SK-N-SH (cell line): ENCODE data around the gene IRAK3. TPM values are rescaled to one million over a fixed set of nuclear protein-coding genes. Genes with fewer than 3 reads are reported as not detected.

ENCODE experiments used
- CTCF ChIA-PET: fragments of 300-600, 350-600 bp; formaldehyde crosslinking; extraction: SDS; loops from one replicate; lab custom pipeline; 2021; lab: Yijun Ruan, JAX
- POLR2A ChIA-PET: fragments of 350-600 bp; sonication (Branson Sonifier 250); formaldehyde crosslinking; extraction: SDS; loops from one replicate; lab custom pipeline; 2020; ENCODE audit warnings: antibody characterized with exemption, inconsistent platforms; lab: Yijun Ruan, JAX
- DNase-seq: peaks from one replicate; pipeline ENCODE4 v3.0.0; 2012
- H2AFZ ChIP-seq: fragments of 200-600 bp; sonication (generic); 2 replicates; pipeline ENCODE4 v1.8.1; 2016; ENCODE audit warnings: antibody characterized with exemption, mild to moderate bottlenecking, low read depth
- H3F3A ChIP-seq: fragments of 200-600 bp; sonication (generic); replicated peaks from 2 replicates; pipeline ENCODE3; 2016; ENCODE audit warnings: antibody characterized with exemption, mild to moderate bottlenecking; ENCODE audit not compliant: insufficient read depth
- H3K27ac ChIP-seq, 2 experiments: fragments of 200-500 bp in 1 of 2; fragments of 200-600 bp in 1 of 2; sonication (Bioruptor generic) in 1 of 2; sonication (generic), shearing (Covaris generic) in 1 of 2; 2 replicates each; pipeline versions ENCODE4 v1.5.1 to v1.6.1; 2014 to 2016; ENCODE audit warnings: low read depth in 2 of 2, inconsistent platforms in 1 of 2, low read length in 1 of 2, mild to moderate bottlenecking in 1 of 2, mixed read lengths in 1 of 2
- H3K27me3 ChIP-seq: fragments of 200-600 bp; sonication (generic), shearing (Covaris generic); 2 replicates; pipeline ENCODE4 v1.6.1; 2016; ENCODE audit warnings: mixed run types; ENCODE audit not compliant: insufficient read depth
- H3K36me3 ChIP-seq, 2 experiments: fragments of 200-500 bp in 1 of 2; fragments of 200-600 bp in 1 of 2; sonication (Bioruptor generic) in 1 of 2; sonication (generic) in 1 of 2; replicated peaks in 1 of 2; 2 replicates each; pipeline versions ENCODE3 to v1.5.1; 2014 to 2016; ENCODE audit warnings: low read length in 1 of 2, mild to moderate bottlenecking in 1 of 2; ENCODE audit not compliant: insufficient read depth in 2 of 2, control insufficient read depth in 1 of 2
- H3K4me1 ChIP-seq, 2 experiments: fragments of 200-500 bp in 1 of 2; fragments of 200-600 bp in 1 of 2; sonication (Bioruptor generic) in 1 of 2; sonication (generic), shearing (Covaris generic) in 1 of 2; 2 replicates each; pipeline versions ENCODE4 v1.5.1 to v1.6.1; 2014 to 2016; ENCODE audit warnings: low read depth in 1 of 2, low read length in 1 of 2, mixed run types in 1 of 2; ENCODE audit not compliant: insufficient read depth in 2 of 2, control insufficient read depth in 1 of 2
- H3K4me2 ChIP-seq: fragments of 200-600 bp; sonication (generic), shearing (Covaris generic); 2 replicates; pipeline ENCODE4 v1.6.1; 2017; ENCODE audit warnings: mixed run types
- H3K4me3 ChIP-seq, 2 experiments: fragments of 200-500 bp in 1 of 2; fragments of 200-600 bp in 1 of 2; sonication (Bioruptor generic) in 1 of 2; sonication (generic), shearing (Covaris generic) in 1 of 2; 2 replicates each; pipeline versions ENCODE4 v1.5.1 to v1.8.1; 2014 to 2016; ENCODE audit warnings: low read depth in 2 of 2, inconsistent platforms in 1 of 2, low read length in 1 of 2, mild to moderate bottlenecking in 1 of 2, mixed read lengths in 1 of 2, moderate library complexity in 1 of 2
- H3K79me2 ChIP-seq: fragments of 200-600 bp; sonication (generic); 2 replicates; pipeline ENCODE4 v1.8.1; 2017; ENCODE audit warnings: mild to moderate bottlenecking; ENCODE audit not compliant: insufficient read depth
- H3K9ac ChIP-seq: fragments of 200-600 bp; sonication (generic); 2 replicates; pipeline ENCODE4 v1.6.1; 2017; ENCODE audit warnings: mixed run types
- H3K9me2 ChIP-seq: fragments of 200-600 bp; sonication (generic); 2 replicates; pipeline ENCODE4 v1.6.1; 2017; ENCODE audit warnings: mixed run types
- H3K9me3 ChIP-seq: fragments of 200-600 bp; sonication (generic); 2 replicates; pipeline ENCODE4 v1.6.1; 2017; ENCODE audit warnings: mixed run types, mild to moderate bottlenecking, moderate library complexity
- H4K20me1 ChIP-seq: fragments of 200-600 bp; sonication (generic); 2 replicates; pipeline ENCODE4 v1.6.1; 2017; ENCODE audit warnings: mild to moderate bottlenecking, mixed run types; ENCODE audit not compliant: insufficient read depth
- CHD2 ChIP-seq: fragments of 150-350 bp; IDR thresholded peaks from 2 replicates; pipeline ENCODE4 v1.6.1; 2018; ENCODE audit warnings: low read length; ENCODE audit not compliant: partially characterized antibody
- ELF1 ChIP-seq: IDR thresholded peaks from 2 replicates; pipeline ENCODE4 v1.4.0; 2012
- FOXJ3 ChIP-seq: sonication (generic); formaldehyde crosslinking; IDR thresholded peaks from 2 replicates; pipeline ENCODE4 v1.5.1; 2020; ENCODE audit warnings: mild to moderate bottlenecking, missing genetic modification reagents
- FOXM1 ChIP-seq: IDR thresholded peaks from 2 replicates; pipeline ENCODE4 v1.4.0; 2012; ENCODE audit warnings: low read depth, mild to moderate bottlenecking
- GABPA ChIP-seq: IDR thresholded peaks from 2 replicates; pipeline ENCODE4 v1.4.0; 2012; ENCODE audit warnings: low read depth, mild to moderate bottlenecking
- NRF1 ChIP-seq: IDR thresholded peaks from 2 replicates; pipeline ENCODE4 v1.6.1; 2012; ENCODE audit warnings: low read depth, mild to moderate bottlenecking, low read length
- RAD21 ChIP-seq: IDR thresholded peaks from 2 replicates; pipeline ENCODE4 v1.6.1; 2012; ENCODE audit warnings: mild to moderate bottlenecking, low read length
- RFX5 ChIP-seq: IDR thresholded peaks from 2 replicates; pipeline ENCODE4 v1.6.1; 2012; ENCODE audit warnings: mild to moderate bottlenecking, improper control_type of control experiment, low read length
- RXRA ChIP-seq: IDR thresholded peaks from 2 replicates; pipeline ENCODE4 v1.4.0; 2012; ENCODE audit warnings: low read depth, mild to moderate bottlenecking, borderline replicate concordance
- SIN3A ChIP-seq: IDR thresholded peaks from 2 replicates; pipeline ENCODE4 v1.6.1; 2012; ENCODE audit warnings: low read depth, mild to moderate bottlenecking, low read length, moderate library complexity, borderline replicate concordance
- TAF1 ChIP-seq: IDR thresholded peaks from 2 replicates; pipeline ENCODE4 v1.6.1; 2012; ENCODE audit warnings: low read depth, mild to moderate bottlenecking, low read length, moderate library complexity, borderline replicate concordance
- TCF12 ChIP-seq: IDR thresholded peaks from 2 replicates; pipeline ENCODE4 v1.4.0; 2012
- TEAD4 ChIP-seq: IDR thresholded peaks from 2 replicates; pipeline ENCODE4 v1.4.0; 2012; ENCODE audit warnings: mild to moderate bottlenecking, borderline replicate concordance; ENCODE audit not compliant: insufficient read depth
- YY1 ChIP-seq: IDR thresholded peaks from 2 replicates; pipeline ENCODE4 v1.4.0; 2012; ENCODE audit warnings: low read depth, mild to moderate bottlenecking
- WGBS: methylation state at CpG from one replicate; pipeline ENCODE4 v1.1.6; 2017; ENCODE audit warnings: low lambda C conversion rate; 5-methylcytosine and 5-hydroxymethylcytosine counted together
- polyA plus RNA-seq, 3 experiments: library from polyadenylated mRNA; depleted of rRNA; stranded (reverse); fragments of >200 nt; gene quantifications; 2 replicates each; pipeline ENCODE4 v1.2.3, GENCODE V29; 2012
- TF ChIP-seq, protein P1 (sequence below): IDR thresholded peaks from 2 replicates; pipeline ENCODE4 v1.4.0; 2012; ENCODE audit warnings: low read depth, borderline replicate concordance
- TF ChIP-seq, protein P2 (sequence below): fragments of 200-600 bp; sonication (generic); IDR thresholded peaks from 2 replicates; pipeline ENCODE4 v1.6.1; 2017; ENCODE audit warnings: antibody characterized with exemption, mild to moderate bottlenecking, moderate library complexity
- TF ChIP-seq, protein P3 (sequence below): fragments of 150-350 bp; IDR thresholded peaks from 2 replicates; pipeline ENCODE4 v1.6.1; 2017; ENCODE audit warnings: antibody characterized with exemption, low read length, low read depth, borderline replicate concordance
- TF ChIP-seq, protein P4 (sequence below): IDR thresholded peaks from 2 replicates; pipeline ENCODE4 v1.4.0; 2012; ENCODE audit warnings: low read depth
- TF ChIP-seq, protein P5 (sequence below): fragments of 150-350 bp; IDR thresholded peaks from 2 replicates; pipeline ENCODE4 v1.6.1; 2016; ENCODE audit warnings: mild to moderate bottlenecking, low read depth, low read length

The IRAK3 gene
- polyA plus RNA-seq, 1 of the 3 experiments (the other 2 are of a cell fraction) = not detected

DNA sequence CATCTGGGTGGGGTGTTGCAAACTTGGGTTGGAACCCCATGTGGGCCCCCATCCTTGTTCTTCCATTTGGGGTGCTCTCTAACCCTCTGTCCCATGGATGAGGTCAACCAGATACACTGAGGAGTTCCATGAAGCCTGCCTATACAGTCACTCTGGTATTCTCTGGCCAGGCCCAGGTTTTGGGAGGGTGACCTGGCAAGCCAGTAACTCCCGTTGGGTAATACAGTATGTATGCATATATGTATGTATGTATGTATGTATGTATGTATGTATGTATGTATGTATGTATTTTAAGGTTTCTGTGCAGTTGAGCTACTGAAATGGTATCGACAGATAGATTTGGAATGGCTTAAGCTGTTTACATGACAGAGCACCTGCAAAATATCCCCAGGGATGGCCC lies 100.5 kb downstream of the IRAK3 start:
- H3K4me1 ChIP-seq = no peaks in the 10 kb centered on the region
- no peak overlapping the region for H3K27ac ChIP-seq
- no peaks in the 10 kb centered on the region for H4K20me1 ChIP-seq
- no peaks in the 10 kb centered on the region for H3K36me3 ChIP-seq
- H3F3A ChIP-seq = no peaks in the 10 kb centered on the region
- DNase-seq = no peak
- POLR2A ChIA-PET = no interaction called here
- no peak for TF ChIP-seq TCF12
- TF ChIP-seq, protein P1, sequence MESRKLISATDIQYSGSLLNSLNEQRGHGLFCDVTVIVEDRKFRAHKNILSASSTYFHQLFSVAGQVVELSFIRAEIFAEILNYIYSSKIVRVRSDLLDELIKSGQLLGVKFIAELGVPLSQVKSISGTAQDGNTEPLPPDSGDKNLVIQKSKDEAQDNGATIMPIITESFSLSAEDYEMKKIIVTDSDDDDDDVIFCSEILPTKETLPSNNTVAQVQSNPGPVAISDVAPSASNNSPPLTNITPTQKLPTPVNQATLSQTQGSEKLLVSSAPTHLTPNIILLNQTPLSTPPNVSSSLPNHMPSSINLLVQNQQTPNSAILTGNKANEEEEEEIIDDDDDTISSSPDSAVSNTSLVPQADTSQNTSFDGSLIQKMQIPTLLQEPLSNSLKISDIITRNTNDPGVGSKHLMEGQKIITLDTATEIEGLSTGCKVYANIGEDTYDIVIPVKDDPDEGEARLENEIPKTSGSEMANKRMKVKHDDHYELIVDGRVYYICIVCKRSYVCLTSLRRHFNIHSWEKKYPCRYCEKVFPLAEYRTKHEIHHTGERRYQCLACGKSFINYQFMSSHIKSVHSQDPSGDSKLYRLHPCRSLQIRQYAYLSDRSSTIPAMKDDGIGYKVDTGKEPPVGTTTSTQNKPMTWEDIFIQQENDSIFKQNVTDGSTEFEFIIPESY = no peak
- TF ChIP-seq, protein P2, sequence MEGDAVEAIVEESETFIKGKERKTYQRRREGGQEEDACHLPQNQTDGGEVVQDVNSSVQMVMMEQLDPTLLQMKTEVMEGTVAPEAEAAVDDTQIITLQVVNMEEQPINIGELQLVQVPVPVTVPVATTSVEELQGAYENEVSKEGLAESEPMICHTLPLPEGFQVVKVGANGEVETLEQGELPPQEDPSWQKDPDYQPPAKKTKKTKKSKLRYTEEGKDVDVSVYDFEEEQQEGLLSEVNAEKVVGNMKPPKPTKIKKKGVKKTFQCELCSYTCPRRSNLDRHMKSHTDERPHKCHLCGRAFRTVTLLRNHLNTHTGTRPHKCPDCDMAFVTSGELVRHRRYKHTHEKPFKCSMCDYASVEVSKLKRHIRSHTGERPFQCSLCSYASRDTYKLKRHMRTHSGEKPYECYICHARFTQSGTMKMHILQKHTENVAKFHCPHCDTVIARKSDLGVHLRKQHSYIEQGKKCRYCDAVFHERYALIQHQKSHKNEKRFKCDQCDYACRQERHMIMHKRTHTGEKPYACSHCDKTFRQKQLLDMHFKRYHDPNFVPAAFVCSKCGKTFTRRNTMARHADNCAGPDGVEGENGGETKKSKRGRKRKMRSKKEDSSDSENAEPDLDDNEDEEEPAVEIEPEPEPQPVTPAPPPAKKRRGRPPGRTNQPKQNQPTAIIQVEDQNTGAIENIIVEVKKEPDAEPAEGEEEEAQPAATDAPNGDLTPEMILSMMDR = no peak
- TF ChIP-seq TEAD4 = no peak
- no peak for TF ChIP-seq YY1
- TF ChIP-seq, protein P3, sequence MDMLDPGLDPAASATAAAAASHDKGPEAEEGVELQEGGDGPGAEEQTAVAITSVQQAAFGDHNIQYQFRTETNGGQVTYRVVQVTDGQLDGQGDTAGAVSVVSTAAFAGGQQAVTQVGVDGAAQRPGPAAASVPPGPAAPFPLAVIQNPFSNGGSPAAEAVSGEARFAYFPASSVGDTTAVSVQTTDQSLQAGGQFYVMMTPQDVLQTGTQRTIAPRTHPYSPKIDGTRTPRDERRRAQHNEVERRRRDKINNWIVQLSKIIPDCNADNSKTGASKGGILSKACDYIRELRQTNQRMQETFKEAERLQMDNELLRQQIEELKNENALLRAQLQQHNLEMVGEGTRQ = no peak
- no peak for TF ChIP-seq FOXM1
- TF ChIP-seq, protein P4, sequence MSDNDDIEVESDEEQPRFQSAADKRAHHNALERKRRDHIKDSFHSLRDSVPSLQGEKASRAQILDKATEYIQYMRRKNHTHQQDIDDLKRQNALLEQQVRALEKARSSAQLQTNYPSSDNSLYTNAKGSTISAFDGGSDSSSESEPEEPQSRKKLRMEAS = no peak
- no peak for TF ChIP-seq GABPA
- TF ChIP-seq, all 33 proteins: peak for 0
- H3K27me3 ChIP-seq = 0 out of 2 replicates have a peak, but pooled peaks cover 5% of the 10 kb centered on the region
- CTCF ChIA-PET = no interaction called here
- H3K79me2 ChIP-seq = no peaks in the 10 kb centered on the region
- 25% methylated on average over 2 of the region's 2 CpGs for WGBS
- H3K9ac ChIP-seq = no peak overlapping the region
- H3K9me3 ChIP-seq = no peaks in the 10 kb centered on the region
- H2AFZ ChIP-seq = no peak overlapping the region
- H3K4me2 ChIP-seq = no peak overlapping the region
- H3K4me3 ChIP-seq = no peak overlapping the region
- H3K9me2 ChIP-seq = no peaks in the 10 kb centered on the region

DNA sequence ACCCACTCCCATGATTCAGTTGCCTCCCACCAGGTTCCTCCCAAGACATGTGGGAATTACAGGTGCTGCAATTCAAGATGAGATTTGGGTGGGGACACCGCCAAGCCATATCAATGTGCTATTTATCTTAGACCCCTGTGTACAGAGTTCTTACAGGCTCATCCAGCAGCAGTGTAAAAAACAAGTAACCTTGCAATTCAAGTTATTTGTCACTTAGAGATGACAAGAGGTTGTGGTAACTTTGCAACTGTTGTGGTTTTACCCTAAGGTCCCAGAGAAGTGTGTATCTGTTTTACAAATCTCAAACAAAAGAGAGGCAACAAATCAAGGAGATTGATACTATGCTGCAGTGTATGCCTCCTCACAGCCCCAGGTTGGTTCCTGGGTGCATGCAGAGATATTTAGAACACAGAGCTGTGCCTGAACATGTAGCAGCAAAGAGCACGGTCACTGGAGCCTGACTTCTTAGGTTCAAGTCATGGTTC lies 101.7 kb downstream of the IRAK3 start:
- no peak overlapping the region for H2AFZ ChIP-seq
- H3K36me3 ChIP-seq = no peaks in the 10 kb centered on the region
- H3K4me1 ChIP-seq = no peaks in the 10 kb centered on the region
- no peaks in the 10 kb centered on the region for H3K9me2 ChIP-seq
- no peak overlapping the region for H3K9ac ChIP-seq
- H4K20me1 ChIP-seq = no peaks in the 10 kb centered on the region
- 0 out of 2 replicates have a peak, but pooled peaks cover 5% of the 10 kb centered on the region for H3K27me3 ChIP-seq
- WGBS = 50% methylated on average over 2 of the region's 2 CpGs
- no peaks in the 10 kb centered on the region for H3F3A ChIP-seq
- no peak overlapping the region for H3K4me3 ChIP-seq
- H3K27ac ChIP-seq = no peak overlapping the region
- DNase-seq = no peak
- POLR2A ChIA-PET = no interaction called here
- CTCF ChIA-PET = no interaction called here
- H3K4me2 ChIP-seq = no peak overlapping the region
- no peaks in the 10 kb centered on the region for H3K79me2 ChIP-seq
- no peaks in the 10 kb centered on the region for H3K9me3 ChIP-seq
- TF ChIP-seq RXRA = no peak
- TF ChIP-seq TAF1 = no peak
- no peak for TF ChIP-seq ELF1
- TF ChIP-seq, protein P4 = no peak
- no peak for TF ChIP-seq FOXM1
- TF ChIP-seq NRF1 = no peak
- TF ChIP-seq CHD2 = no peak
- TF ChIP-seq, protein P2 = no peak
- TF ChIP-seq RFX5 = no peak
- TF ChIP-seq, protein P5, sequence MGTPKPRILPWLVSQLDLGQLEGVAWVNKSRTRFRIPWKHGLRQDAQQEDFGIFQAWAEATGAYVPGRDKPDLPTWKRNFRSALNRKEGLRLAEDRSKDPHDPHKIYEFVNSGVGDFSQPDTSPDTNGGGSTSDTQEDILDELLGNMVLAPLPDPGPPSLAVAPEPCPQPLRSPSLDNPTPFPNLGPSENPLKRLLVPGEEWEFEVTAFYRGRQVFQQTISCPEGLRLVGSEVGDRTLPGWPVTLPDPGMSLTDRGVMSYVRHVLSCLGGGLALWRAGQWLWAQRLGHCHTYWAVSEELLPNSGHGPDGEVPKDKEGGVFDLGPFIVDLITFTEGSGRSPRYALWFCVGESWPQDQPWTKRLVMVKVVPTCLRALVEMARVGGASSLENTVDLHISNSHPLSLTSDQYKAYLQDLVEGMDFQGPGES = no peak
- no peak for TF ChIP-seq SIN3A
- TF ChIP-seq FOXJ3 = no peak
- TF ChIP-seq RAD21 = no peak
